Measurements from ENCODE around the gene MICU1.

DNA sequence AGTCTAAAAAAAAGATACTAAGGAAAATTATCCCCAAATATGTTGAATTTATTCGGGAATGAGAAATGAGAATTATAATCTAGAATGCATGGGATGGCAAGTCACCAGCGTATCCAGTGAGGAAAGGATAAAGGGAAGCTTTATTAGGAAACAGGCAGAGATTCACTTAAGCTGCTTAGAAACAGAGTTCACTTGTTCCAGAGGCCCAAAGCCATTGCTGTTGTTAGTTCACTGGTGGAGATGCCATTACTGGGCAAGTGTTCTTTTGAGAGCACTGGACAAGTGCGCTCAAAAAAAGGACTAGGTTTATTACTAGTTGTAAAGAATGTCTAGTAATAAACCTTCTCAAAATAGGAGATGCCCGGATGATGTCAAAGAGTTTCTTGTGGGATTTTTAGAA, 51.2 kb downstream of the MICU1 start:
- TF ChIP-seq, protein P1, sequence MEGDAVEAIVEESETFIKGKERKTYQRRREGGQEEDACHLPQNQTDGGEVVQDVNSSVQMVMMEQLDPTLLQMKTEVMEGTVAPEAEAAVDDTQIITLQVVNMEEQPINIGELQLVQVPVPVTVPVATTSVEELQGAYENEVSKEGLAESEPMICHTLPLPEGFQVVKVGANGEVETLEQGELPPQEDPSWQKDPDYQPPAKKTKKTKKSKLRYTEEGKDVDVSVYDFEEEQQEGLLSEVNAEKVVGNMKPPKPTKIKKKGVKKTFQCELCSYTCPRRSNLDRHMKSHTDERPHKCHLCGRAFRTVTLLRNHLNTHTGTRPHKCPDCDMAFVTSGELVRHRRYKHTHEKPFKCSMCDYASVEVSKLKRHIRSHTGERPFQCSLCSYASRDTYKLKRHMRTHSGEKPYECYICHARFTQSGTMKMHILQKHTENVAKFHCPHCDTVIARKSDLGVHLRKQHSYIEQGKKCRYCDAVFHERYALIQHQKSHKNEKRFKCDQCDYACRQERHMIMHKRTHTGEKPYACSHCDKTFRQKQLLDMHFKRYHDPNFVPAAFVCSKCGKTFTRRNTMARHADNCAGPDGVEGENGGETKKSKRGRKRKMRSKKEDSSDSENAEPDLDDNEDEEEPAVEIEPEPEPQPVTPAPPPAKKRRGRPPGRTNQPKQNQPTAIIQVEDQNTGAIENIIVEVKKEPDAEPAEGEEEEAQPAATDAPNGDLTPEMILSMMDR (IDR thresholded peaks at IDR 0.05) = no peak
- no peak for TF ChIP-seq POLR2A (IDR thresholded peaks at IDR 0.05)
